ENCODE measurements around the gene CDH24. TPM values are rescaled to one million over a fixed set of nuclear protein-coding genes. Genes with fewer than 3 reads are reported as not detected.

The CDH24 gene
- total and polyA plus RNA-seq, 9 of the 15 experiments (the other 6 are each of a cell fraction or from before 2014, with no cell fraction given), result 0.04 to 16.2 (median 4.9) TPM

DNA sequence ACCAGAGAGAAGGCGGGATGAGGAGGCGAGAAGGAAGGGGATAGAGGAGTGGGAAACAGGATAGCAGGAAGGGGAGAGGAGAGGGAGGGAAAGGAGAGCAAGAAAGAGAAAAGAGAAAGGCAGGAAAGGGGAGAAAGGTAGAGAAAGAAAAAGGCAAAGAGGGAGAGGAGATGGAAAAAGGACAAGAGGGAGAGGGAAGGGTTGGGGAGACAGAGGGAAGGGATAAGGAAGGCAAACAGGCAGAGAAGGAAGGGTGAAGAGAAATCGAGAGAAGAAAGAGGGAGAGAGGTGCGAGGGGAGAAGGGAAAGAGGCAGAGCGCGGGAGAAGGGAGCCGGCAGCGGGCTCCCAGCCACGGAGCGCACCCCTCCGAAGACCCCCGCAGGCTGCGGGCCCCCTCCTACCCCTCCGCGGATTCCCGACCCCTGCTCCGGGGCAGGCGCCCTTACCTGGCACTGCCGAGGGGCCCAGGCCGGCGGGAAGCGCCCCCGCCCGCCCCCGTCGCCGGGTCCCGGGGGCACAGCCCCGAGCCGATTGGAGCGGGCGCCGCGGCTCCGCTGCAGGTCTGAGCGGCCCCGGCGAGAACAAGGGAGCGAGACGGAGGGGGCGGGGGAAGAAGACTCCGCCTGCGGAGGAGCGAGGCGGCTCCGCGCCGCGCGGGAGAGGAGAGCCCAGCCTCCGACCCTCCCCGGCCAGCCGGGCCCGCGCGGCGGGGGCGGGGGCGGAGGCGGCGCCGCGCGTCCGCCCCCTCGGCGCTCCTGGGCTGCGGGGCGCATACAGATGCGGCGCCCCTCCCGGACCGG is at the start of gene CDH24 (continued):
- TF ChIP-seq RBM39 (optimal IDR thresholded peaks at IDR 0.05; ENCODE audit: low read depth, low read length) (no peak), SLC30A9 (CRISPR knock-in tag; IDR thresholded peaks at IDR 0.05) (no peak), E4F1 (CRISPR knock-in tag; IDR thresholded peaks at IDR 0.05; ENCODE audit: borderline replicate concordance) (no peak), NEUROD1 (IDR thresholded peaks at IDR 0.05; ENCODE audit: borderline replicate concordance, low read depth, low read length, partially characterized antibody) (no peak), CTCFL (IDR thresholded peaks at IDR 0.05; ENCODE audit: borderline replicate concordance, insufficient read depth, low read depth, low read length, poor library complexity, severe bottlenecking) (no peak), NCOA1 (IDR thresholded peaks at IDR 0.05; ENCODE audit: low read depth) (no peak), MYNN (IDR thresholded peaks at IDR 0.05) (no peak), MYNN (CRISPR knock-in tag; IDR thresholded peaks at IDR 0.05) (no peak), C11orf30 (IDR thresholded peaks at IDR 0.05; ENCODE audit: low read depth) (no peak), BMI1 (IDR thresholded peaks at IDR 0.05; ENCODE audit: low read length) (no peak), PHB (CRISPR knock-in tag; IDR thresholded peaks at IDR 0.05) (0 out of 2 replicates have a peak, but pooled peaks have one; percentile 67), GATAD2B (IDR thresholded peaks at IDR 0.05; ENCODE audit: borderline replicate concordance) (peak; percentile 87; the same call in 1 of the 2 replicates), TFAM (CRISPR knock-in tag; conservative IDR thresholded peaks at IDR 0.05) (no peak), CHD4 (IDR thresholded peaks at IDR 0.05; ENCODE audit: insufficient read depth, insufficient replicate concordance, low read depth, low read length, poor library complexity, severe bottlenecking) (no peak), TARDBP (IDR thresholded peaks at IDR 0.05) (no peak), MEIS2 (IDR thresholded peaks at IDR 0.05; ENCODE audit: partially characterized antibody) (no peak), SIRT6 (IDR thresholded peaks at IDR 0.05; ENCODE audit: low read depth, low read length) (no peak), HNRNPK (IDR thresholded peaks at IDR 0.05; ENCODE audit: low read depth, low read length, poor library complexity, severe bottlenecking) (peak; percentile 43), ERF (CRISPR knock-in tag; IDR thresholded peaks at IDR 0.05) (no peak)
- TF ChIP-seq, protein P1, sequence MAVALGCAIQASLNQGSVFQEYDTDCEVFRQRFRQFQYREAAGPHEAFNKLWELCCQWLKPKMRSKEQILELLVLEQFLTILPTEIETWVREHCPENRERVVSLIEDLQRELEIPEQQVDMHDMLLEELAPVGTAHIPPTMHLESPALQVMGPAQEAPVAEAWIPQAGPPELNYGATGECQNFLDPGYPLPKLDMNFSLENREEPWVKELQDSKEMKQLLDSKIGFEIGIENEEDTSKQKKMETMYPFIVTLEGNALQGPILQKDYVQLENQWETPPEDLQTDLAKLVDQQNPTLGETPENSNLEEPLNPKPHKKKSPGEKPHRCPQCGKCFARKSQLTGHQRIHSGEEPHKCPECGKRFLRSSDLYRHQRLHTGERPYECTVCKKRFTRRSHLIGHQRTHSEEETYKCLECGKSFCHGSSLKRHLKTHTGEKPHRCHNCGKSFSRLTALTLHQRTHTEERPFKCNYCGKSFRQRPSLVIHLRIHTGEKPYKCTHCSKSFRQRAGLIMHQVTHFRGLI (CRISPR knock-in tag; IDR thresholded peaks at IDR 0.05), result no peak
- TF ChIP-seq, protein P2, sequence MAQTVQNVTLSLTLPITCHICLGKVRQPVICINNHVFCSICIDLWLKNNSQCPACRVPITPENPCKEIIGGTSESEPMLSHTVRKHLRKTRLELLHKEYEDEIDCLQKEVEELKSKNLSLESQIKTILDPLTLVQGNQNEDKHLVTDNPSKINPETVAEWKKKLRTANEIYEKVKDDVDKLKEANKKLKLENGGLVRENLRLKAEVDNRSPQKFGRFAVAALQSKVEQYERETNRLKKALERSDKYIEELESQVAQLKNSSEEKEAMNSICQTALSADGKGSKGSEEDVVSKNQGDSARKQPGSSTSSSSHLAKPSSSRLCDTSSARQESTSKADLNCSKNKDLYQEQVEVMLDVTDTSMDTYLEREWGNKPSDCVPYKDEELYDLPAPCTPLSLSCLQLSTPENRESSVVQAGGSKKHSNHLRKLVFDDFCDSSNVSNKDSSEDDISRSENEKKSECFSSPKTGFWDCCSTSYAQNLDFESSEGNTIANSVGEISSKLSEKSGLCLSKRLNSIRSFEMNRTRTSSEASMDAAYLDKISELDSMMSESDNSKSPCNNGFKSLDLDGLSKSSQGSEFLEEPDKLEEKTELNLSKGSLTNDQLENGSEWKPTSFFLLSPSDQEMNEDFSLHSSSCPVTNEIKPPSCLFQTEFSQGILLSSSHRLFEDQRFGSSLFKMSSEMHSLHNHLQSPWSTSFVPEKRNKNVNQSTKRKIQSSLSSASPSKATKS (CRISPR knock-in tag; IDR thresholded peaks at IDR 0.05), result no peak
